Cardiac muscle cell (in vitro differentiated cells and primary cell): ENCODE measurements around the gene ABCC1. TPM values are rescaled to one million over a fixed set of nuclear protein-coding genes. Genes with fewer than 3 reads are reported as not detected.

Experiments
- DNase-seq, 2 donors: peaks; one replicate each; pipeline versions ENCODE4 v3.0.0 to v3.0.0-alpha.2; 2010 to 2017; ENCODE audit warnings: low read depth in 1 of 2, low spot score in 1 of 2
- H3K27ac ChIP-seq: fragments of 200-600 bp; sonication (generic); 2 replicates; pipeline ENCODE4 v1.5.1; 2016
- H3K27me3 ChIP-seq: fragments of 200-600 bp; sonication (generic); 2 replicates; pipeline ENCODE4 v1.6.0; 2016; ENCODE audit warnings: control low read depth
- H3K36me3 ChIP-seq: fragments of 200-600 bp; sonication (generic); 2 replicates; pipeline ENCODE4 v1.5.1; 2016; ENCODE audit warnings: control low read depth
- H3K4me1 ChIP-seq: fragments of 200-600 bp; sonication (generic); 2 replicates; pipeline ENCODE4 v1.8.1; 2017; ENCODE audit warnings: low read depth, mild to moderate bottlenecking, mixed run types
- H3K4me3 ChIP-seq: fragments of 200-600 bp; sonication (generic); 2 replicates; pipeline ENCODE4 v1.5.1; 2016; ENCODE audit warnings: mild to moderate bottlenecking
- H3K9me3 ChIP-seq: fragments of 200-600 bp; sonication (generic); 2 replicates; pipeline ENCODE4 v1.5.1; 2017; ENCODE audit warnings: low read depth, mild to moderate bottlenecking, control low read depth
- polyA plus RNA-seq: library from polyadenylated mRNA; unstranded; fragments of >200 nt; fragmentation: Nextera tagmentation; extraction: Ambion mirVana; gene quantifications from 2 replicates; pipeline ENCODE4 v1.2.1, GENCODE V29; 2016
- total RNA-seq: library from RNA; depleted of rRNA; stranded (reverse); fragments of >200 nt; gene quantifications from 2 replicates; pipeline ENCODE4 v1.2.3, GENCODE V29; 2016
- TF ChIP-seq, protein P1 (sequence below): IDR thresholded peaks from 2 replicates; pipeline ENCODE4 v1.5.1; 2012; ENCODE audit warnings: low read depth, mild to moderate bottlenecking, low read length

ABCC1 gene
- total and polyA plus RNA-seq, 2 experiments from 2014 or later = 14.2 to 31.0 TPM

DNA sequence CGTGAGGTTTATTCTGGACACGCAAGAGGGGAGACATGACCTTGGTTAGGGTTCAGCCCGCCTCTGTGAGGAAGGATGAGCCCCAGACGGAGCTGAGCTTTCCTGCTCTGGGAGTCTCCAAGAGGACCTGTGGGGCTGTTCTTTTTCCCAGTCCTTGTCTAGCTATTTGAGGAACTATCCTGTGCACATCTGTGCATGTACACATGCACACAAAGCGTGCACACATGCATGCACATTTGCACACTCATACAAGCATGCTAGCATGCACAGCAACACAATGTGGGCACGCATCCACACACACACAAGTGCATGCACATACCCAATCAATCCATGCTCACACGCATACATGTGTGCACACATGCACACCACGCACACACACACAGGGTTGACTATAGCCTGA is 233.5 kb downstream of the ABCC1 start:
- H3K27me3 ChIP-seq = no peaks in the 10 kb centered on the region
- no peaks in the 10 kb centered on the region for H3K4me1 ChIP-seq
- no peaks in the 10 kb centered on the region for H3K9me3 ChIP-seq
- H3K4me3 ChIP-seq = no peak overlapping the region
- no peak overlapping the region for H3K27ac ChIP-seq
- no peak for DNase-seq
- no peaks in the 10 kb centered on the region for H3K36me3 ChIP-seq
- TF ChIP-seq, protein P1, sequence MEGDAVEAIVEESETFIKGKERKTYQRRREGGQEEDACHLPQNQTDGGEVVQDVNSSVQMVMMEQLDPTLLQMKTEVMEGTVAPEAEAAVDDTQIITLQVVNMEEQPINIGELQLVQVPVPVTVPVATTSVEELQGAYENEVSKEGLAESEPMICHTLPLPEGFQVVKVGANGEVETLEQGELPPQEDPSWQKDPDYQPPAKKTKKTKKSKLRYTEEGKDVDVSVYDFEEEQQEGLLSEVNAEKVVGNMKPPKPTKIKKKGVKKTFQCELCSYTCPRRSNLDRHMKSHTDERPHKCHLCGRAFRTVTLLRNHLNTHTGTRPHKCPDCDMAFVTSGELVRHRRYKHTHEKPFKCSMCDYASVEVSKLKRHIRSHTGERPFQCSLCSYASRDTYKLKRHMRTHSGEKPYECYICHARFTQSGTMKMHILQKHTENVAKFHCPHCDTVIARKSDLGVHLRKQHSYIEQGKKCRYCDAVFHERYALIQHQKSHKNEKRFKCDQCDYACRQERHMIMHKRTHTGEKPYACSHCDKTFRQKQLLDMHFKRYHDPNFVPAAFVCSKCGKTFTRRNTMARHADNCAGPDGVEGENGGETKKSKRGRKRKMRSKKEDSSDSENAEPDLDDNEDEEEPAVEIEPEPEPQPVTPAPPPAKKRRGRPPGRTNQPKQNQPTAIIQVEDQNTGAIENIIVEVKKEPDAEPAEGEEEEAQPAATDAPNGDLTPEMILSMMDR = no peak

DNA sequence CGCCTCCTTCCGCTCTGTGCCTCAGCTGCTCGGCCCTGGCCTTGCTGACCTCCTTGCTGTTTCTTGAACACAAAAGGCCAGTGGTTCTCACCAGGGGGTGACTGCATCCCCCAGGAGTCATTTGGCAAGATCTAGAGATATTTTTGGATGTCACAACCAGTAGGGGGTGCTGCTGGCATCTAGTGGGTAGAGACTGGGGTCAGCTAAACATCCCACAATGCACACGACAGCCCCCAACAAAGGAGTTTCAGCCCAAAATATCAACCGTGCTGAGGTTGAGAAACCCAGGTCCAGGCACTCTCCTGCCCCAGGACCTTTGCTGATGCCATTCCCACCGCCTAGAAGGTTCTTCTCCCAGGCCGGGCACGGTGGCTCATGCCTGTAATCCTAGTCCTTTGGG is 234.1 kb downstream of the ABCC1 start:
- H3K9me3 ChIP-seq = no peaks in the 10 kb centered on the region
- no peaks in the 10 kb centered on the region for H3K36me3 ChIP-seq
- H3K4me1 ChIP-seq = no peaks in the 10 kb centered on the region
- DNase-seq = no peak
- H3K27me3 ChIP-seq = no peaks in the 10 kb centered on the region
- no peak overlapping the region for H3K27ac ChIP-seq
- TF ChIP-seq, protein P1 = peak; percentile 24
- H3K4me3 ChIP-seq = no peak overlapping the region

DNA sequence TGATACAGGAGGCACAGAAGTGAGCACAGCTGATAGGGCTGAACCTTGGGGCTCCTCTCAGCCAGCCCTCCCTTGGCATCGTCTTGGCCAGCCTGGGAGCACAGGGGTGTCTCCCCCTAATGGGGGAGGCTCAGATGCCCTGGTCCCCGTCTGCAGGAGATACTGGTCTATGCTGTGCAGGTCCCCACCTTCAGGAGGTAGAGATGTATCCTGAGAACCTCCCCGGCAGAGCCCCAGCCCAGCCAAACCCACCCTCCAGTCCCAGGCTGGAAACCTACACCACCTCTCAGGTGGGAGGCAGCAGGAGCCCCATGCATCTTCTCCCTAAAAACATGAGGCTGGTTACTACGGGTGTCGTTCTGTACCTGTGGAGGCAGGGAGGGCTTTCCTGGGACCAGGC is 235.2 kb downstream of the ABCC1 start:
- H3K27me3 ChIP-seq = no peaks in the 10 kb centered on the region
- H3K4me1 ChIP-seq = no peaks in the 10 kb centered on the region
- H3K9me3 ChIP-seq = no peaks in the 10 kb centered on the region
- no peak overlapping the region for H3K27ac ChIP-seq
- no peak for DNase-seq
- H3K4me3 ChIP-seq = no peak overlapping the region
- no peaks in the 10 kb centered on the region for H3K36me3 ChIP-seq
- TF ChIP-seq, protein P1 = no peak

DNA sequence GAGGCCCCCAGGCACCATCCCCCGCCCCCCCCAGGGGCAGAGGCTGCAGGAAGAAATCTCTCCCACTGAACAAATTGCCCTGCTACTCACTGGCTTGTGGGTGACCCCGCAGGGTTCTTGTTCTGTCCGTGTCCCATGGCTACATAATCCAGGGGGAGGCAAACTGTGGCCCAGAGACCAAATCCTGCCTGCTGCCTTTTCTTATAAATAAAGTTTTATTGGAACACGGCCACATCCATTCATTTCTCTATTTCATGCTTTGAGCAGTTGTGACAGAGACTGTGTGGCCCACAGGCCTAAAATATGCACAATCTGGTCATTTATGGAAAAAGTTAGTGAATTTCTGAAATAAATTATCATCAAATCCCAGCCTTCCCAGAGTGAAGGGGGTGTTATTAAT is 235.7 kb downstream of the ABCC1 start:
- no peaks in the 10 kb centered on the region for H3K36me3 ChIP-seq
- no peak overlapping the region for H3K4me3 ChIP-seq

DNA sequence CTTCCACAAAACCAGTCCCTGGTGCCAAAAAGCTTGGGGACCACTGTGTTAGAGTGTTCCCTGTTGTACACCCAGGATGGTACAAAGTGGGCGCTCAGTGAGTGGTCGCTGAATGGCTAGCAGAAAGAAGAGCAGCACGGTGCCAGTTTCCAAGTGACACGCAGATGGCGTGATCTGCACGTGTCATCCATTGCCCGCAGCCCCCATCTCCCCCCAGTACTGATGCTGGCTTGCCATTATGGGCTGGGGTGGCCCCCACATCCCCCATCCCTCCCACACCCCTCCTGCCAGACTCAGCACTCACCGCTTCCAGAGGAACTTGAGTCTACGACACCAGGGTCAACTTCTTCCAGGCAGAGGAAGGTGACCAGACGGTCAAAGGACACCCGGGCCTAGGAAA is 237.4 kb downstream of the ABCC1 start:
- TF ChIP-seq, protein P1 = no peak
- no peaks in the 10 kb centered on the region for H3K9me3 ChIP-seq
- DNase-seq = no peak
- no peak overlapping the region for H3K27ac ChIP-seq
- no peaks in the 10 kb centered on the region for H3K4me1 ChIP-seq
- H3K36me3 ChIP-seq = no peaks in the 10 kb centered on the region
- no peaks in the 10 kb centered on the region for H3K27me3 ChIP-seq
- no peak overlapping the region for H3K4me3 ChIP-seq

More for the DNA sequence above, 235.7 kb downstream of the ABCC1 start:
- Histone ChIP-seq H3K27me3 (no peaks in the 10 kb centered on the region), H3K4me1 (no peaks in the 10 kb centered on the region), H3K9me3 (no peaks in the 10 kb centered on the region), H3K27ac (no peak overlapping the region)
- no peak for DNase-seq
- TF ChIP-seq, protein P1 = no peak

DNA sequence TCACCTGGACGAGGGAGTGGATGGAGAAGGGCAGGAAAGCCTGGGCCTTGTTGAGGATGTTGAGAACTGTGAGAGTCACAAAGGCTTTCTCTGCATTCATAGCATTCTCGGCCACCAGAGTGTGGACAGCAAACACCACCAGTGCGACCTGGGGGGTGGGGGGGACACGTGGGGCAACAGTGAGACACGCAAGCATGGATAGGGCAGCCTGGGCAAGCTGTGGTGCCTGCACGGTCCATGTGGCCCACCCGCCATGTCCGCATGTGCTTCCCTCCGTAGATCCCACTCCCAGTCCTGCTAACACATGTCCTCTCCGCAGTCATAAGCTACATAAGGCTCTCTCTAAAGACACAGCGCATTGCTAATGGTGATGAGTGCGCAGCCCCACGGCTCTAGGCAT is 239.4 kb downstream of the ABCC1 start:
- Histone ChIP-seq H3K9me3 (no peaks in the 10 kb centered on the region), H3K4me1 (no peaks in the 10 kb centered on the region), H3K4me3 (no peak overlapping the region), H3K36me3 (no peaks in the 10 kb centered on the region), H3K27me3 (no peaks in the 10 kb centered on the region), H3K27ac (no peak overlapping the region)
- no peak for DNase-seq
- TF ChIP-seq, protein P1 = no peak
